OCI-LY3 (cell line): ENCODE results near the gene PIAS4.

Experiments used
- H2AFZ ChIP-seq: fragments of 200-600, 300-600 bp; shearing (Covaris generic); 2 replicates; pipeline ENCODE4 v1.6.0; 2014; ENCODE audit warnings: antibody characterized with exemption, low read depth, low read length
- H3K27ac ChIP-seq: fragments of 200-600, 300-600 bp; sonication (generic); 2 replicates; pipeline ENCODE4 v1.5.1; 2014; ENCODE audit warnings: mild to moderate bottlenecking, low read length, moderate library complexity, mixed read lengths
- H3K27me3 ChIP-seq: fragments of 200-600, 300-600 bp; sonication (generic); 2 replicates; pipeline ENCODE4 v1.6.1; 2014; ENCODE audit warnings: low read depth, low read length, mixed read lengths
- H3K36me3 ChIP-seq: fragments of 200-600, 300-600 bp; sonication (generic); replicated peaks from 2 replicates; pipeline ENCODE3; 2014; ENCODE audit warnings: low read depth, low read length, mixed read lengths
- H3K4me1 ChIP-seq: fragments of 300-600, 200-600 bp; sonication (generic); 2 replicates; pipeline ENCODE4 v1.6.1; 2014; ENCODE audit warnings: low read length, mixed read lengths
- H3K4me2 ChIP-seq: fragments of 200-600, 300-600 bp; sonication (generic); 2 replicates; pipeline ENCODE4 v1.6.1; 2014; ENCODE audit warnings: low read length, mixed read lengths
- H3K4me3 ChIP-seq: fragments of 300-600, 200-600 bp; sonication (generic); 2 replicates; pipeline ENCODE4 v1.5.1; 2014; ENCODE audit warnings: antibody characterized with exemption, mild to moderate bottlenecking, low read length, moderate library complexity
- H3K79me2 ChIP-seq: fragments of 300-600, 200-600 bp; shearing (Covaris generic); 2 replicates; pipeline ENCODE4 v1.6.1; 2014; ENCODE audit warnings: mild to moderate bottlenecking, low read length, mixed read lengths
- H3K9ac ChIP-seq: fragments of 300-600, 200-600 bp; shearing (Covaris generic); 2 replicates; pipeline ENCODE4 v1.6.0; 2014; ENCODE audit warnings: mild to moderate bottlenecking, low read length, moderate library complexity
- H3K9me3 ChIP-seq: fragments of 200-600, 300-600 bp; shearing (Covaris generic); 2 replicates; pipeline ENCODE4 v1.6.1; 2014; ENCODE audit warnings: low read length, mixed read lengths; ENCODE audit not compliant: insufficient read depth
- H4K20me1 ChIP-seq: fragments of 200-600, 300-600 bp; sonication (generic); 2 replicates; pipeline ENCODE4 v1.6.1; 2016; ENCODE audit warnings: low read length, mixed read lengths; ENCODE audit not compliant: insufficient read depth
- EZH2phosphoT487 ChIP-seq: fragments of 200-600 bp; shearing (Covaris generic); IDR thresholded peaks from 2 replicates; pipeline ENCODE4 v1.6.1; 2018; ENCODE audit warnings: antibody characterized with exemption, mixed run types, low read depth
- TF ChIP-seq, protein P1 (sequence below): fragments of 200-600, 300-600 bp; sonication (generic); IDR thresholded peaks from 2 replicates; pipeline ENCODE4 v1.5.1; 2014; ENCODE audit warnings: antibody characterized with exemption, low read length, low read depth

The PIAS4 gene

DNA sequence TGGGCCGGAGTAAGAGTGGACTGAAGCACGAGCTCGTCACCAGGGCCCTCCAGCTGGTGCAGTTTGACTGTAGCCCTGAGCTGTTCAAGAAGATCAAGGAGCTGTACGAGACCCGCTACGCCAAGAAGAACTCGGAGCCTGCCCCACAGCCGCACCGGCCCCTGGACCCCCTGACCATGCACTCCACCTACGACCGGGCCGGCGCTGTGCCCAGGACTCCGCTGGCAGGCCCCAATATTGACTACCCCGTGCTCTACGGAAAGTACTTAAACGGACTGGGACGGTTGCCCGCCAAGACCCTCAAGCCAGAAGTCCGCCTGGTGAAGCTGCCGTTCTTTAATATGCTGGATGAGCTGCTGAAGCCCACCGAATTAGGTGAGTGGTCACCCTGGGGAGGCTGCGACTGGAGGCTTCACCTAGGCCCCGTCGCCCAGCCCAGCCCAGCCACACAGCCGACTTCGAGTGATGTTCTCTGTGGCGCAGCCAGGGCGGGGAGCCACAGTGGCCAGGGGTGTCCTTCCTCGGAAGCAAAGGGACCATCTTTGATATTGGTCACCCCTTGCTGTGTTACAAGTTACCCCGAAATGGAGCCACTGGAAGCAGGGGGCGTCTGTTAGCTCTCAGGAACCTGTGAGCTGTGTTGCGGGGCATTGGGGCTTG is 5.6 kb downstream of the PIAS4 start:
- no peak overlapping the region for H3K9ac ChIP-seq
- TF ChIP-seq EZH2phosphoT487 = no peak
- TF ChIP-seq, protein P1, sequence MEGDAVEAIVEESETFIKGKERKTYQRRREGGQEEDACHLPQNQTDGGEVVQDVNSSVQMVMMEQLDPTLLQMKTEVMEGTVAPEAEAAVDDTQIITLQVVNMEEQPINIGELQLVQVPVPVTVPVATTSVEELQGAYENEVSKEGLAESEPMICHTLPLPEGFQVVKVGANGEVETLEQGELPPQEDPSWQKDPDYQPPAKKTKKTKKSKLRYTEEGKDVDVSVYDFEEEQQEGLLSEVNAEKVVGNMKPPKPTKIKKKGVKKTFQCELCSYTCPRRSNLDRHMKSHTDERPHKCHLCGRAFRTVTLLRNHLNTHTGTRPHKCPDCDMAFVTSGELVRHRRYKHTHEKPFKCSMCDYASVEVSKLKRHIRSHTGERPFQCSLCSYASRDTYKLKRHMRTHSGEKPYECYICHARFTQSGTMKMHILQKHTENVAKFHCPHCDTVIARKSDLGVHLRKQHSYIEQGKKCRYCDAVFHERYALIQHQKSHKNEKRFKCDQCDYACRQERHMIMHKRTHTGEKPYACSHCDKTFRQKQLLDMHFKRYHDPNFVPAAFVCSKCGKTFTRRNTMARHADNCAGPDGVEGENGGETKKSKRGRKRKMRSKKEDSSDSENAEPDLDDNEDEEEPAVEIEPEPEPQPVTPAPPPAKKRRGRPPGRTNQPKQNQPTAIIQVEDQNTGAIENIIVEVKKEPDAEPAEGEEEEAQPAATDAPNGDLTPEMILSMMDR = no peak
- H2AFZ ChIP-seq = no peak overlapping the region
- peaks cover 10% of the 10 kb centered on the region for H3K36me3 ChIP-seq
- H3K4me3 ChIP-seq = no peak overlapping the region
- H4K20me1 ChIP-seq = peaks cover 31% of the 10 kb centered on the region
- H3K4me1 ChIP-seq = peaks cover 10% of the 10 kb centered on the region
- peaks cover 56% of the 10 kb centered on the region for H3K79me2 ChIP-seq
- no peak overlapping the region for H3K4me2 ChIP-seq
- no peak overlapping the region for H3K27ac ChIP-seq
- no peaks in the 10 kb centered on the region for H3K9me3 ChIP-seq
- no peaks in the 10 kb centered on the region for H3K27me3 ChIP-seq

DNA sequence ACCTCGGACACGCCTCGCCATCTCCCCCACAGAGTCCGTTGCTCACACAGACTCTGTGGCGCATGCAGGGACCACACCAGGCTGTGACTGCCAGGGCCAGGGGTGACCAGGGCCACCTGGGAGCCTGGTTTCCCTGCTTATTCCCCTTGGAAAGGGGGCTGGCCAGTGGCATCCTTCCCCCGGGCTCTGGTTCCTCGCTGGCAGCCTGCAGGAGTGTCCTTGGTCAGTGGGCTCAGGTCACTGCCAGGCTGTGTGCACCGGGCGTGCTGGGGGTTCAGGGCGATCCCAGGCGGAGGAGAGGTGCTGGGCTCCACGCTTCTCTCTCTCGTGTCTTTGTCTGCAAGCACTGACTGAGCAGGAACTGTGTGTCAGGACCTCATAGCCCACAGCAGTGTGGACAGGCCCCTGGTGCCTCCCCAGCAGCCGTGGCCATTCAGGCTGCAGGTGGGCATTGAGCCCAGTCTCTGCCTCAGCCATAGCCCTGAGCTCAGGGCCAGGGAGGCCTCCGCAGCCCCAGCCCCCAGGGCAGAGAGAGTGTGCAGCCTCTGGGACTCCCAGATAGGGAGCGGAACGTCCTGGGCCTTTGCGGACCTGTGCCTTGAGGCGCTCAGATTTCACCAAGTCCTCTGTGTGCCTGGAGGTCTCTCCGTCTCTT is 6.5 kb downstream of the PIAS4 start:
- Histone ChIP-seq H3K79me2 (peaks cover 56% of the 10 kb centered on the region), H3K4me3 (no peak overlapping the region), H3K36me3 (peaks cover 10% of the 10 kb centered on the region), H4K20me1 (peaks cover 23% of the 10 kb centered on the region), H3K4me1 (peaks cover 2% of the 10 kb centered on the region; the same call in 1 of the 2 replicates), H3K9me3 (no peaks in the 10 kb centered on the region), H3K27ac (no peak overlapping the region), H3K27me3 (no peaks in the 10 kb centered on the region), H3K9ac (no peak overlapping the region), H2AFZ (no peak overlapping the region), H3K4me2 (no peak overlapping the region)
- no peak for TF ChIP-seq EZH2phosphoT487
- TF ChIP-seq, protein P1 = no peak

DNA sequence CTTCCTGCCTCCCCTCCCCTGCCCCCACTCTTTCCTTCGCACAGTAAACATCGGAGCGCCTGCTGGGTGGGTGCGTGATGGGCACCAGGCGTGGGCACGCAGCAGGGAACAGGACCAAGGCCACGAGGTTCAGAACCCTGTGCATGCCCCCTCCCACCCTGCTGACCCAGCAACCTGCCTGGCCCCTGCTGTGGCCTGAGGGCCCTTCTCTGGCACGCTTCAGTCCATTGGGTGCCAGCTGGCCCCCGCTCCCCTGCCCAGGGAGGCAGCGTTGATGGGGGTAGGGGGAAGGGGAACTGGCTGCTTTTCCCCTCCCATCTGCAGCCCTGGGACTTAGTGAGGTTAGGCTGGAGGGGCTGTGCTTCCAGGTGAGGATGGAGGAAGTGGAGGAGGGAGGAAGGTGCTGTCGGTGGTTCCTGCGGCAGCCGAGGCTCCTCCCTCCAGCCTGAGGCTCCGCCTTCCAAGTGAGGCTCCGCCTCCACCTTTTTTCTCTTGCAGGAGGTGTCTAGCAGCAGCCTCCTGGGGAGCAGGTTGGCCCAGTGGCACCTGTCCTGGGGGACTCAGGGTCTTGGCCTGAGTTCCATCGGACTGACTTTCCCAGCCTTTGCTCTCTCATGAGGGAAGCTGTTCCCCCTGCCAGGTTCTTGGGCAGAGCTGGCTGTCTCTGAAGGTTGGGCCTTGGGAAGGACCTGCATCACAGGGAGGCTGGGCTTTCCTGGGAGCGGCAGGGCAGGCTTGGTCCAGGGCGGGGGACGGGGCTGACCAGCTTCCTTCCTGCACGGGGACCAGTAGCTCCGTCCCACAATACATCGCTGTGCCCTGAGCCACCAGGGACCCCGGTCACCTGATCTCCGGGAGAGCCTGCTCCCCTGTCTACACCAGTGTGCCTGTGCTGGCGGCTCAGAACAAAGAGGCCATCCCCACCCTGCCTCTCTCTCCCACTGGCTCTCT is 7.3 kb downstream of the PIAS4 start:
- no peak overlapping the region for H2AFZ ChIP-seq
- peaks cover 20% of the 10 kb centered on the region for H4K20me1 ChIP-seq
- no peak for TF ChIP-seq EZH2phosphoT487
- TF ChIP-seq, protein P1 = no peak
- H3K79me2 ChIP-seq = peaks cover 54% of the 10 kb centered on the region
- no peak overlapping the region for H3K9ac ChIP-seq
- no peaks in the 10 kb centered on the region for H3K9me3 ChIP-seq
- no peak overlapping the region for H3K4me3 ChIP-seq
- no peaks in the 10 kb centered on the region for H3K4me1 ChIP-seq
- peaks cover 10% of the 10 kb centered on the region for H3K36me3 ChIP-seq
- no peaks in the 10 kb centered on the region for H3K27me3 ChIP-seq
- H3K27ac ChIP-seq = no peak overlapping the region
- no peak overlapping the region for H3K4me2 ChIP-seq
